GM23338 (cell line): ENCODE results near the gene CCDC91.

Experiments used
- CTCF ChIP-seq, 2 experiments: fragments of 200-600 bp in 1 of 2; sonication (generic) in 1 of 2; conservative IDR thresholded peaks; 2 replicates each; pipeline versions ENCODE4 v1.5.1 to v1.6.1; 2016 to 2017; ENCODE audit warnings: antibody characterized with exemption in 2 of 2, low read depth in 2 of 2, mild to moderate bottlenecking in 2 of 2, moderate library complexity in 1 of 2
- EZH2 ChIP-seq: fragments of 200-600 bp; sonication (generic); IDR thresholded peaks from one replicate; pipeline ENCODE4 v1.8.0; 2017; ENCODE audit warnings: antibody characterized with exemption, mild to moderate bottlenecking, low read depth; ENCODE audit not compliant: unreplicated experiment
- EZH2phosphoT487 ChIP-seq: fragments of 200-600 bp; sonication (generic); IDR thresholded peaks from one replicate; pipeline ENCODE4 v1.8.1; 2018; ENCODE audit warnings: antibody characterized with exemption; ENCODE audit not compliant: unreplicated experiment
- POLR2AphosphoS5 ChIP-seq: IDR thresholded peaks from 2 replicates; pipeline ENCODE4 v1.6.1; 2016; ENCODE audit warnings: antibody characterized with exemption, low read depth
- REST ChIP-seq: IDR thresholded peaks from one replicate; pipeline ENCODE4 v1.6.1; 2018; ENCODE audit warnings: antibody characterized with exemption; ENCODE audit not compliant: unreplicated experiment

- TF ChIP-seq CTCF (conservative IDR thresholded peaks at IDR 0.05; ENCODE audit: low read depth in 2 of 2) (no peak), EZH2phosphoT487 (no peak), REST (no peak), EZH2 (no peak), POLR2AphosphoS5 (no peak)
Measured at GRCh38 chr12:28582672-28583376, 392.6 kb downstream of the CCDC91 start.
